WTC11 (cell line): ENCODE data around the gene TREH. TPM values are rescaled to one million over a fixed set of nuclear protein-coding genes. Genes with fewer than 3 reads are reported as not detected.

ENCODE experiments used
- ATAC-seq: fragments of 200-7000 bp; cut with Tn5 transposase; 2 replicates; pipeline ENCODE4 v1.10.0; 2021; ENCODE audit warnings: mild to moderate bottlenecking, moderate library complexity
- CTCF ChIA-PET: fragments of 300-600 bp; sonication (Branson Sonifier 250); formaldehyde crosslinking; loops from one replicate; lab custom pipeline; 2021; ENCODE audit warnings: antibody characterized with exemption; lab: Charles Lee
- POLR2A ChIA-PET: fragments of 350-600 bp; sonication (Branson Sonifier 250); formaldehyde crosslinking; loops from one replicate; lab custom pipeline; 2021; ENCODE audit warnings: antibody characterized with exemption; lab: Charles Lee
- DNase-seq: peaks from one replicate; pipeline ENCODE4 v3.0.0; 2021; ENCODE audit warnings: low spot score
- H3K27ac Mint-ChIP-seq: 2 replicates; pipeline ENCODE4 v1.8.0; 2021; ENCODE audit warnings: mixed read lengths
- H3K27me3 Mint-ChIP-seq: 2 replicates; pipeline ENCODE4 v1.8.0; 2021; ENCODE audit warnings: low read depth, mild to moderate bottlenecking, moderate library complexity, mixed read lengths
- H3K36me3 Mint-ChIP-seq: 2 replicates; pipeline ENCODE4 v1.8.0; 2021; ENCODE audit warnings: mixed read lengths
- H3K4me1 Mint-ChIP-seq: 2 replicates; pipeline ENCODE4 v1.8.0; 2022; ENCODE audit warnings: mixed read lengths
- H3K4me3 Mint-ChIP-seq: 2 replicates; pipeline ENCODE4 v1.8.0; 2021; ENCODE audit warnings: mild to moderate bottlenecking, moderate library complexity, mixed read lengths
- H3K9me3 Mint-ChIP-seq: 2 replicates; pipeline ENCODE4 v1.8.0; 2021; ENCODE audit warnings: mixed read lengths
- E2F4 ChIP-seq: sonication (generic); formaldehyde crosslinking; IDR thresholded peaks from 2 replicates; pipeline ENCODE4 v1.8.1; 2022; ENCODE audit warnings: low read depth, mild to moderate bottlenecking, moderate library complexity, missing genetic modification reagents, borderline replicate concordance
- EMX1 ChIP-seq: fragments of 250-450 bp; sonication (Bioruptor Pico); IDR thresholded peaks from 2 replicates; pipeline ENCODE4 v1.8.0; 2021; ENCODE audit warnings: mild to moderate bottlenecking
- FOXP4 ChIP-seq: sonication (generic); formaldehyde crosslinking; IDR thresholded peaks from 2 replicates; pipeline ENCODE4 v1.8.0; 2022; ENCODE audit warnings: mild to moderate bottlenecking, missing genetic modification reagents
- HMGA2 ChIP-seq: fragments of 250-450 bp; sonication (Bioruptor Pico); IDR thresholded peaks from 2 replicates; pipeline ENCODE4 v1.4.0; 2021; ENCODE audit warnings: mild to moderate bottlenecking, moderate library complexity
- IRF2 ChIP-seq: sonication (generic); formaldehyde crosslinking; IDR thresholded peaks from 2 replicates; pipeline ENCODE4 v1.8.0; 2022; ENCODE audit warnings: low read depth, missing genetic modification reagents, borderline replicate concordance
- NFATC4 ChIP-seq: fragments of 250-450 bp; sonication (Bioruptor Pico); IDR thresholded peaks from 2 replicates; pipeline ENCODE4 v1.9.0; 2021; ENCODE audit warnings: mild to moderate bottlenecking
- NFE2L1 ChIP-seq: sonication (generic); formaldehyde crosslinking; IDR thresholded peaks from 2 replicates; pipeline ENCODE4 v1.8.1; 2023; ENCODE audit warnings: missing genetic modification reagents
- NR3C1 ChIP-seq: sonication (generic); formaldehyde crosslinking; conservative IDR thresholded peaks from 2 replicates; pipeline ENCODE4 v1.8.1; 2023; ENCODE audit warnings: low read depth, mild to moderate bottlenecking, missing genetic modification reagents
- SMAD4 ChIP-seq: sonication (generic); formaldehyde crosslinking; IDR thresholded peaks from 2 replicates; pipeline ENCODE4 v1.8.0; 2022; ENCODE audit warnings: mild to moderate bottlenecking, missing genetic modification reagents
- TCF7 ChIP-seq: sonication (generic); formaldehyde crosslinking; IDR thresholded peaks from 2 replicates; pipeline ENCODE4 v1.8.0; 2022; ENCODE audit warnings: mild to moderate bottlenecking, low read depth, missing genetic modification reagents, moderate library complexity
- ZBTB43 ChIP-seq: sonication (generic); formaldehyde crosslinking; IDR thresholded peaks from 2 replicates; pipeline ENCODE4 v1.8.1; 2023; ENCODE audit warnings: mild to moderate bottlenecking, missing genetic modification reagents
- ZNF121 ChIP-seq: sonication (generic); formaldehyde crosslinking; IDR thresholded peaks from 2 replicates; pipeline ENCODE4 v1.8.0; 2023; ENCODE audit warnings: missing genetic modification reagents
- ZNF263 ChIP-seq: sonication (generic); formaldehyde crosslinking; IDR thresholded peaks from 2 replicates; pipeline ENCODE4 v1.8.1; 2022; ENCODE audit warnings: low read depth, mild to moderate bottlenecking, moderate library complexity, missing genetic modification reagents
- ZSCAN18 ChIP-seq: fragments of 250-450 bp; sonication (Bioruptor Pico); IDR thresholded peaks from 2 replicates; pipeline ENCODE4 v2.1.2; 2022; ENCODE audit warnings: mild to moderate bottlenecking, moderate library complexity
- total RNA-seq: library from RNA; stranded (reverse); gene quantifications from 3 replicates; pipeline ENCODE4 v1.2.3, GENCODE V29; 2021
- TF ChIP-seq, protein P1 (sequence below): sonication (generic); formaldehyde crosslinking; IDR thresholded peaks from 2 replicates; pipeline ENCODE4 v1.8.0; 2022; ENCODE audit warnings: mild to moderate bottlenecking, missing genetic modification reagents
- TF ChIP-seq, protein P2 (sequence below): sonication (generic); formaldehyde crosslinking; IDR thresholded peaks from 2 replicates; pipeline ENCODE4 v1.8.0; 2022; ENCODE audit warnings: missing genetic modification reagents
- TF ChIP-seq, protein P3 (sequence below): fragments of 250-450 bp; sonication (Bioruptor Pico); IDR thresholded peaks from 2 replicates; pipeline ENCODE4 v1.9.0; 2021; ENCODE audit warnings: mild to moderate bottlenecking
- TF ChIP-seq, protein P4 (sequence below): sonication (generic); formaldehyde crosslinking; IDR thresholded peaks from 2 replicates; pipeline ENCODE4 v1.8.1; 2023; ENCODE audit warnings: mild to moderate bottlenecking, missing genetic modification reagents

Gene TREH
- total RNA-seq, 1 experiment from 2014 or later = not detected

GRCh38 chr11:118674082-118674435 is 5.4 kb downstream of the TREH start:
- CTCF ChIA-PET = interaction anchor here (1.0 kb wide), 1 partner anchor 15 kb away, joined by 3 read pairs; no protein-coding TSS in a partner anchor

More at GRCh38 chr11:118674082-118674435, 5.4 kb downstream of the TREH start:
- DNase-seq = no peak
- Mint-ChIP-seq H3K27ac (no peak overlapping the region), H3K9me3 (peaks cover 40% of the 10 kb centered on the region), H3K27me3 (peaks cover 37% of the 10 kb centered on the region), H3K4me1 (peaks cover 4% of the 10 kb centered on the region)
- POLR2A ChIA-PET = no interaction called here
- TF ChIP-seq NFATC4 (CRISPR knock-in tag) = no peak
- TF ChIP-seq ZNF263 = no peak
- no peak for TF ChIP-seq E2F4 (CRISPR knock-in tag)
- no peak for TF ChIP-seq EMX1 (CRISPR knock-in tag)
- TF ChIP-seq ZSCAN18 (CRISPR knock-in tag) = no peak
- no peak for TF ChIP-seq SMAD4 (CRISPR knock-in tag)
- no peak for TF ChIP-seq HMGA2 (CRISPR knock-in tag)
- no peak for TF ChIP-seq NR3C1 (CRISPR knock-in tag)
- TF ChIP-seq IRF2 (CRISPR knock-in tag) = no peak
- TF ChIP-seq ZNF121 = no peak
- no peak for TF ChIP-seq NFE2L1 (CRISPR knock-in tag)
- TF ChIP-seq, protein P1, sequence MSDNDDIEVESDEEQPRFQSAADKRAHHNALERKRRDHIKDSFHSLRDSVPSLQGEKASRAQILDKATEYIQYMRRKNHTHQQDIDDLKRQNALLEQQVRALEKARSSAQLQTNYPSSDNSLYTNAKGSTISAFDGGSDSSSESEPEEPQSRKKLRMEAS (CRISPR knock-in tag) = no peak
- TF ChIP-seq FOXP4 (CRISPR knock-in tag) = no peak
- TF ChIP-seq TCF7 (CRISPR knock-in tag) = no peak
- no peak for TF ChIP-seq ZBTB43 (CRISPR knock-in tag)
- TF ChIP-seq, protein P2, sequence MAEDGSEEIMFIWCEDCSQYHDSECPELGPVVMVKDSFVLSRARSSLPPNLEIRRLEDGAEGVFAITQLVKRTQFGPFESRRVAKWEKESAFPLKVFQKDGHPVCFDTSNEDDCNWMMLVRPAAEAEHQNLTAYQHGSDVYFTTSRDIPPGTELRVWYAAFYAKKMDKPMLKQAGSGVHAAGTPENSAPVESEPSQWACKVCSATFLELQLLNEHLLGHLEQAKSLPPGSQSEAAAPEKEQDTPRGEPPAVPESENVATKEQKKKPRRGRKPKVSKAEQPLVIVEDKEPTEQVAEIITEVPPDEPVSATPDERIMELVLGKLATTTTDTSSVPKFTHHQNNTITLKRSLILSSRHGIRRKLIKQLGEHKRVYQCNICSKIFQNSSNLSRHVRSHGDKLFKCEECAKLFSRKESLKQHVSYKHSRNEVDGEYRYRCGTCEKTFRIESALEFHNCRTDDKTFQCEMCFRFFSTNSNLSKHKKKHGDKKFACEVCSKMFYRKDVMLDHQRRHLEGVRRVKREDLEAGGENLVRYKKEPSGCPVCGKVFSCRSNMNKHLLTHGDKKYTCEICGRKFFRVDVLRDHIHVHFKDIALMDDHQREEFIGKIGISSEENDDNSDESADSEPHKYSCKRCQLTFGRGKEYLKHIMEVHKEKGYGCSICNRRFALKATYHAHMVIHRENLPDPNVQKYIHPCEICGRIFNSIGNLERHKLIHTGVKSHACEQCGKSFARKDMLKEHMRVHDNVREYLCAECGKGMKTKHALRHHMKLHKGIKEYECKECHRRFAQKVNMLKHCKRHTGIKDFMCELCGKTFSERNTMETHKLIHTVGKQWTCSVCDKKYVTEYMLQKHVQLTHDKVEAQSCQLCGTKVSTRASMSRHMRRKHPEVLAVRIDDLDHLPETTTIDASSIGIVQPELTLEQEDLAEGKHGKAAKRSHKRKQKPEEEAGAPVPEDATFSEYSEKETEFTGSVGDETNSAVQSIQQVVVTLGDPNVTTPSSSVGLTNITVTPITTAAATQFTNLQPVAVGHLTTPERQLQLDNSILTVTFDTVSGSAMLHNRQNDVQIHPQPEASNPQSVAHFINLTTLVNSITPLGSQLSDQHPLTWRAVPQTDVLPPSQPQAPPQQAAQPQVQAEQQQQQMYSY (CRISPR knock-in tag) = no peak
- TF ChIP-seq, protein P3, sequence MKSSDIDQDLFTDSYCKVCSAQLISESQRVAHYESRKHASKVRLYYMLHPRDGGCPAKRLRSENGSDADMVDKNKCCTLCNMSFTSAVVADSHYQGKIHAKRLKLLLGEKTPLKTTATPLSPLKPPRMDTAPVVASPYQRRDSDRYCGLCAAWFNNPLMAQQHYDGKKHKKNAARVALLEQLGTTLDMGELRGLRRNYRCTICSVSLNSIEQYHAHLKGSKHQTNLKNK (CRISPR knock-in tag) = no peak
- TF ChIP-seq, protein P4, sequence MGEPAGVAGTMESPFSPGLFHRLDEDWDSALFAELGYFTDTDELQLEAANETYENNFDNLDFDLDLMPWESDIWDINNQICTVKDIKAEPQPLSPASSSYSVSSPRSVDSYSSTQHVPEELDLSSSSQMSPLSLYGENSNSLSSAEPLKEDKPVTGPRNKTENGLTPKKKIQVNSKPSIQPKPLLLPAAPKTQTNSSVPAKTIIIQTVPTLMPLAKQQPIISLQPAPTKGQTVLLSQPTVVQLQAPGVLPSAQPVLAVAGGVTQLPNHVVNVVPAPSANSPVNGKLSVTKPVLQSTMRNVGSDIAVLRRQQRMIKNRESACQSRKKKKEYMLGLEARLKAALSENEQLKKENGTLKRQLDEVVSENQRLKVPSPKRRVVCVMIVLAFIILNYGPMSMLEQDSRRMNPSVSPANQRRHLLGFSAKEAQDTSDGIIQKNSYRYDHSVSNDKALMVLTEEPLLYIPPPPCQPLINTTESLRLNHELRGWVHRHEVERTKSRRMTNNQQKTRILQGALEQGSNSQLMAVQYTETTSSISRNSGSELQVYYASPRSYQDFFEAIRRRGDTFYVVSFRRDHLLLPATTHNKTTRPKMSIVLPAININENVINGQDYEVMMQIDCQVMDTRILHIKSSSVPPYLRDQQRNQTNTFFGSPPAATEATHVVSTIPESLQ (CRISPR knock-in tag) = no peak
- TF ChIP-seq, all 79 proteins: peak for 0
- no peak for ATAC-seq
- Mint-ChIP-seq H3K4me3 (no peak overlapping the region), H3K36me3 (peaks cover 14% of the 10 kb centered on the region)
